Forelimb muscle (tissue), 1 donor: ENCODE results near the gene ANTXR1. TPM values are rescaled to one million over a fixed set of nuclear protein-coding genes. Genes with fewer than 3 reads are reported as not detected.

Experiments used
- DNase-seq: peaks from one replicate; pipeline ENCODE4 v3.0.0-alpha.2; 2013; ENCODE audit warnings: low read depth
- polyA plus RNA-seq: library from polyadenylated mRNA; unstranded; fragments of 120-200 nt; gene quantifications from one replicate; pipeline ENCODE4 v1.2.1, GENCODE V29; 2013; ENCODE audit not compliant: insufficient read length

Gene ANTXR1
- polyA plus RNA-seq, 1 donor, result 123 TPM

DNA sequence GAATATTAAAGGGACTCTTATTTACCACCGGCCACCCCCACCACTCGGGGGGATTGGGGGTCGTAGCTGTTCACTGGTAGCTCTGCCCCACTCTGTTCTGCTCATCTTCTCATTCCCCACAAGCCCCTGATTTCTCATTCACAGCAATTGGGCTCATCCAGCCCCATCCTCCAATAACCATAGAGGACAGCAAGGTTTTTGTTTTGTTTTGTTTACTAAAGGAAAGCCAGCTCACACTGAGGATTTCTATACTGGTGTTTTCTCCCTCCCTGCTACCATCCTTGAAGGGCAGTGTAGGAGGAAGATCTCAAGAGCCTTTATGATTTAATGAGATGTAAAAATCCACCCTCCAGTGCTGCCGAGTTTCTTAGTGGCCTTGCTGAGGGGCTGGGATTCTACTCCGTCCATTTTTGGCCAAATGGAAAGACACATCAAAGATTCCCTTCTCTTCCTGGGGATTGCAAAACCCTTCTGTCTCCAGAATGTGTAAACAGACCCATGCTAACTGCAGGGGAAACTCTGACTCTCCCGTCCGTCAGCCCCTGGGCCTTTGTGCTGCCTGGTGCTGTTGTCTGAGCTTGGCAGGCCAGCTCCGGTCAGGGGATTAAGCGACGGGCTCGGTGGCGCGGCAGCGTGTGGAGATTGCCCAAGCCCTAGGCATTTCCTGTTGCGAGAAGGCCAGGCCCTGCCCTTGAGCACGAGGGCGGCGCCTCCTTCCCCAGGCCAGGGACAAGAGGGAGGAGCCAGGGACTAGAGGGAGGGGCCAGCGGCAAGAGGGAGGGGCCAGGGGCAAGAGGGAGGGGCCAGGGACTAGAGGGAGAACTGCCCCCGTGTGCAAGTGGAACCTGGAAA, 165.0 kb downstream of the ANTXR1 start:
- DNase-seq, result no peak

DNA sequence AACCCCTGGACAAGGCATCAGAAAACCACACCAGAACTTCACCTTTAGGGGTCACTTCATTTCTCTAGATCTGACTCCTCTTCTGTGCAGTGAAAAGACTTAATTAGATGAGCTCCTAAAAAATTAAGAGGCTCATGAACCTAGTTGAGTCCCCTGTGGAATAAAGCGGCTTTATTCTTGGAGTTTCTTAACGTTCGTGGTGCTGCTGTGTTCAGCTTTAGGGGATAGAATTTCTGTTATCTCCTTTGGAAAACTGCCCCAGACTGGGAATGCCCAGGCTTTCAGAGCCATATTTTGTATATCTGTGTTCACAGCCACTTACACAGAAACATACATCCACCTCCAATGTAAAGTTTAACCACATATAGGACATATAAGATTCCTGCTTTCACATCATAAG, 165.8 kb downstream of the ANTXR1 start:
- no peak for DNase-seq

GRCh38 chr2:69180227-69180626, 167.2 kb downstream of the ANTXR1 start:
- DNase-seq, result no peak

DNA sequence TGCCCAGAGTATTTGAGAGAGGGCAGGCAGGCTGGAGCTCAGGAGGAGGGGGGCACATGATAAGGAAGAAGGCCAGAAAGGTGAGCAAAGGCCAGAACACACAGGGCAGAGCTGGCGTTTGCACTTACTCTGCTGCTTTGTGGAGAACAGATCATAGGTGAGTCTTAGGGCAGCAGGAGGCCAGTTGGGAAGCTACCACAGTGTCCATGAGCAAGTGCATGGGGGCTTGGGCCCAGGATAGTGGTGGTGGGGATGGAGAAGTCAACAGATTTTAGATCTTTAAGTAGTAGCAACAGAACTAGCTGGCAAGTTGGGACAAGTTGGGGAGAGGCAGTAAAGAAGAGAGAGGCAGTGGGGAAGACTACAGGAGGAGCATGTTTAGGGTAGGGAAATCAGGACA, 168.0 kb downstream of the ANTXR1 start:
- DNase-seq, result no peak

- no peak for DNase-seq
These were observed 168.9 kb downstream of the ANTXR1 start for GRCh38 chr2:69181806-69182427.

GRCh38 chr2:69183659-69184058, 170.7 kb downstream of the ANTXR1 start:
- no peak for DNase-seq

DNA sequence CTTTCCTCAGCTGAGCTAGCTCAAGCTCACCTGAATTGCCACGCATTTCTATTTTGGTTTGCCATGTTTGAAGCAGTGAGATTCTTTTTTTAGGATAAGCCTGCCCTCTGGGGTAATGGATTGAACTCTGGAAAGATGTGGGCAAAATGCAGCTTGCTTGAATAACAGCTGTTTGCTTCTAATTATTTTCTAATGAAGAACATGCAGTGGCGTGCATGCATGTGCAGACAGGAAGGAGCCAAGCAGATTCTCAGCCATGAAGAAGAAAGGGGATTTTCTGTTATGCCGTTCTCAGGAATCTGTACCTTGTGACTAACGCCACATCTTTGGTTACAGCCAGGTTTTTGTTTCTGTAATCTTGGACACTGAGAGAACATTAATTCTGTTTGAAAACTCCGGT, 171.2 kb downstream of the ANTXR1 start:
- no peak for DNase-seq

DNA sequence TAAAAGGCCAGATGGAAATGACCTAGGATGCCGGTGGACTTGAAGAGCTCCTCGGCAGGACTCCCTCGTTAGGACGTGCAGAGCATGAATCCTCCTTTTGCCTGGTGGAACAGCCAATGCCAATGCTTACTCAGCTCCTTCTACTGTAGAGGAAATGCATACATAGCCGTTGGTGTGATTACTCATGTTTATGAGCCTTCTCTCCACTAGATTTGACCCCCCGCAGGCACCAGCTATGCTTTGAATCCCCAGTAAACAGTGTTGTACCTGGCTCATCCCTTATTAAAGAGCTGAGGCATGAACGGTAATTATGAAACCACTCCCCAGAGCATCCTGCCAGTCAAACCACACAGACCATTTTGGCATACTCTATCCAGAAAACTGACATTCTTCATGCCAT, 172.8 kb downstream of the ANTXR1 start:
- DNase-seq, result no peak

DNA sequence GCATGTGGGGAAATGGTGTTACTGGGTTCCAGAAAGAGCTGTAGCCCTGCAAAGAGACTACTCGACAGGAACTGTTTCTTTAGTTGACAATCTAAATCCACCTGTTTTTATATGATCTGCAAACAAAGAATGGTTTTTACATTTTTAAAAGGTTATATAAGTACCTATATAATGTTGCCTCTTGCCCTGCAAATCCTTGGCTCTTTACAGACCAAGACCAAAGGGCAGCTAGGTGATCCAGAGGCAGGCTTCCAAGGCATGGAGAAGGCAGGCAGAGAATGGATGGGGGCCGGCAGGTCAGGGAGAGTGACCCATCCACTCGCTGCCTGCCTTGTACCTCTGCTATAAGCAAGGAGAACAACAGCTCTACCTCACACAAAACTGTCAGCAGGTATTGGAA, 173.6 kb downstream of the ANTXR1 start:
- DNase-seq, result no peak

GRCh38 chr2:69188182-69188900, 175.4 kb downstream of the ANTXR1 start:
- DNase-seq, result no peak

- no peak for DNase-seq
These were observed 177.9 kb downstream of the ANTXR1 start for GRCh38 chr2:69190743-69191404.

GRCh38 chr2:69191634-69192033, 178.7 kb downstream of the ANTXR1 start:
- DNase-seq, result no peak

- no peak for DNase-seq
These were observed 179.4 kb downstream of the ANTXR1 start for GRCh38 chr2:69192176-69192945.

- DNase-seq, result no peak
These were observed 182.7 kb downstream of the ANTXR1 start for GRCh38 chr2:69195706-69196105.

GRCh38 chr2:69196327-69197117, 183.5 kb downstream of the ANTXR1 start:
- DNase-seq, result no peak

DNA sequence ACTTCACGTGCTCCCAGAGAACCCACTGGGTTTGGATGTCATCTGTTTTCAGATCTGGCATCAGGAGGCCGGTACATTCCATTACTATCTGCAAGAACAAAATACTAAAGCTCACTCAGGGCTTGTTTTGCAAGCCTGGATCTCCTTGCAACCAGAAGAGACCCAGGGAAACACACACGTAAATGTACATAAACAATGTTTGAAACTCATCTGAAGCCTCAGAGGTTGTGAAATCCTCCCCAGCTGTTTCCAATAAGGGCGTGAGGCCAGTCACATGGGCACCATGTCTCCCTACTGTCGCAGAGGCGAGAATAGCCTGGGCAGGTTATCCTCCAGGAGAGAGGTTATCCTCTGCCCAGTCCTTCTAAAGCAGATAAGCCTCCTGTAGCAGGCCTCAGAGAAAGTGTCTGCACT, 187.1 kb downstream of the ANTXR1 start:
- no peak for DNase-seq

DNA sequence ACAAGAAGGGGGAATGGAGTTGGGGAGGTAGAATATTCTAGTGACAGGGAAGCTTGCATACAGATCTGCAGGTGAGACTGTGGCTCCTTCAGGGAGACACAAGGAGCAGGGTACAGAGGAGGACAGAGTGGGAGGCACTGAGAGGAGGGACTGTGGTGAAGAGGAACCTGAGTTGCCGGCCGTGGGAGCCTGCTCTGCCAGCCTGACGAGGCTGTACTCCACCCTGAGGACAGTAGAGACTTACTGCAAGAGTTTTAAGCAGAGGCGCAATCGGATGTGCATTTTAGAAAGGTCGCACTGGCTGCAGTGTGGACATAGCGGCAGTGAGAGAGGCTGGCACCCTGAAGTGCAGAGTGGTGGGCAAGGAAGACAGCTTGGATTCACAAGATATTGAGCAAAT, 188.3 kb downstream of the ANTXR1 start:
- no peak for DNase-seq

- DNase-seq, result no peak
These were observed 189.3 kb downstream of the ANTXR1 start for GRCh38 chr2:69202327-69202726.

DNA sequence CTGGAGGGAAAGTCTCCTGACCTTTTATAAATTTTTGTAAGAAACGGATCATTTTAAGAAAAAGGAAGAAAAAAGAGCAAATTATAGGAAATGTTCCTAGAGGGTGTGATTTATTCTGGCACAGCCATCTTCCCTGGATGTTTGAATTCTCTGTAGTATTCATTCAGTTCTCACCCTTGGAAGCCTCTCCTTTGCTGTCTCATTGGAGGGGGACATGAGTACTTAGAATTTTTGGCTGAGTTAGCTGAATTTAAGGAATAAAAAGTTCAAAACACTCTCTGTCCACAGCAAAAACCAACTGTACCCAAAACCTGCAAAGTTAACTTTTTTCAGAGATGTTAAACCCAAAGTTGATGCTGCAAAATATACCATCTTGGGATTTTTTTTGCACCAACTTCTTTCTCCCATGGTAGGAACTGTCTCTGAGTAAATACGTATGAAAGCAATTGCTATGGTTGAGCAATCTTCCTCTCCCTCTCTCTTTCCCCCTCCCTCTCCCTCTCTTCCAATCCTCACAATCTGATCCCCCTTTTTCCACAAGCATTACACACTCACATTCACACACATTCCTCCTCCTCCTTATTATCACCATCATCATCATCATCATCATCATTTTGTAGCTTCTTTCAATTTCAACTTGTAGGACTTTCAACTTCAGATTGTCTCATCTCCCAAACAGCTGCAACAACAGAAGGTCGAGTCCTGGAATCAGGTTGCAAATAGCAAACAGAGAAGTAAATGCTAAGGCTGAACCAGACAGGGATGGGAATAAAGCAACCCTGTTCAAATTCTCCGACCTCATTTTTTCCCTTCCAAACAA, 190.4 kb downstream of the ANTXR1 start:
- DNase-seq, result no peak

- DNase-seq, result no peak
These were observed 191.7 kb downstream of the ANTXR1 start for GRCh38 chr2:69204654-69205053.
